Measurements from ENCODE around the gene TOR2A. TPM values are rescaled to one million over a fixed set of nuclear protein-coding genes. Genes with fewer than 3 reads are reported as not detected.

Gene TOR2A
- total RNA-seq, 1 experiment from 2014 or later: 13.2 TPM

GRCh38 chr9:127755061-127756060, 20.3 kb upstream of the TOR2A start:
- WGBS (ENCODE audit: extremely low coverage, insufficient read length, low lambda C conversion rate): no CpG with 5 or more reads among the region's 61 CpGs
- peak overlapping the region; percentile 83; the same call in 1 of the 2 replicates for H3K14ac ChIP-seq (ENCODE audit: insufficient read depth, low read length)
- Mint-ChIP-seq H3K27me3 (ENCODE audit: low read depth) (peaks cover 52% of the 10 kb centered on the region), H3K27ac (no peak overlapping the region), H3K4me3 (peak overlapping the region; percentile 53 to 76), H3K9me3 (no peaks in the 10 kb centered on the region), H3K4me1 (peaks cover 3 to 6% of the 10 kb centered on the region in 2 experiments; a peak in 2 of 4 replicates), H3K36me3 (ENCODE audit: insufficient read depth in 1 of 3, low read depth in 3 of 3) (peaks cover 0 to 4% (median 0%) of the 10 kb centered on the region in 3 experiments; a peak in 1 of 7 replicates)
- no peak overlapping the region for H3K4ac ChIP-seq (ENCODE audit: low read depth, low read length)
- H3K56ac ChIP-seq (ENCODE audit: insufficient read length, low read depth, low read length): no peak overlapping the region
- no peak overlapping the region for H3K27ac ChIP-seq (ENCODE audit: insufficient read length, low read depth, low read length)
- H4K20me1 ChIP-seq (ENCODE audit: control insufficient read depth, insufficient read depth, insufficient read length): no peaks in the 10 kb centered on the region
- H3K9me3 ChIP-seq (ENCODE audit: control insufficient read depth, low read depth, low read length): no peaks in the 10 kb centered on the region
- no peak overlapping the region for H2BK5ac ChIP-seq (ENCODE audit: insufficient read length, low read length)
- DNase-seq: peak; percentile 82
- no peak overlapping the region for H3K18ac ChIP-seq (ENCODE audit: insufficient read length, low read depth, low read length)
- no peaks in the 10 kb centered on the region for H3K79me1 ChIP-seq (ENCODE audit: insufficient read depth, low read depth, low read length, poor library complexity, severe bottlenecking)
- peaks cover 3% of the 10 kb centered on the region; the same call in 1 of the 2 replicates for H3K4me1 ChIP-seq (ENCODE audit: insufficient read depth, low read length)
- H3K27me3 ChIP-seq (ENCODE audit: insufficient read depth, low read length): no peaks in the 10 kb centered on the region; the same call in 1 of the 2 replicates
- H2BK15ac ChIP-seq (ENCODE audit: low read depth, low read length): no peak overlapping the region
- no peak overlapping the region for H3T11ph ChIP-seq (ENCODE audit: low read length)
- H2BK120ac ChIP-seq (ENCODE audit: low read depth, low read length, poor library complexity, severe bottlenecking): no peak overlapping the region
- H3K23me2 ChIP-seq (ENCODE audit: insufficient read length, low read depth, low read length, poor library complexity, severe bottlenecking): peaks cover 6% of the 10 kb centered on the region
- H4K5ac ChIP-seq (ENCODE audit: insufficient read length, low read depth, low read length): no peak overlapping the region
- no peak overlapping the region for H2BK12ac ChIP-seq (ENCODE audit: insufficient read length, low read depth, low read length)
- H3K23ac ChIP-seq (ENCODE audit: insufficient read length, low read depth, low read length): no peak overlapping the region
- H4K8ac ChIP-seq (replicated peaks; ENCODE audit: insufficient read length, low read depth, low read length): no peak overlapping the region
- H2AK5ac ChIP-seq (ENCODE audit: insufficient read length, low read length): no peak overlapping the region
- no peak for TF ChIP-seq CTCF (conservative IDR thresholded peaks at IDR 0.05)
- H4K91ac ChIP-seq (ENCODE audit: insufficient read length, low read depth, low read length): no peak overlapping the region
- peak overlapping the region; percentile 49 for H3K4me2 ChIP-seq (ENCODE audit: insufficient read depth, insufficient read length, low read length)
- H3K9ac ChIP-seq (ENCODE audit: extremely low read depth, insufficient read length, low read length): no peak overlapping the region
- H2BK20ac ChIP-seq (ENCODE audit: low read depth, low read length, poor library complexity, severe bottlenecking): no peak overlapping the region
- no peak overlapping the region for H2AFZ ChIP-seq (ENCODE audit: low read length)
- H3K79me2 ChIP-seq (ENCODE audit: insufficient read depth, low read length): no peaks in the 10 kb centered on the region
